Inflammatory macrophage treated with lipopolysaccharide for 4 hours (primary cell): Measurements from ENCODE around the gene LHX1.

Experiments
- DNase-seq: peaks from one replicate; pipeline ENCODE4 v3.0.0-alpha.2; 2020

The LHX1 gene

DNA sequence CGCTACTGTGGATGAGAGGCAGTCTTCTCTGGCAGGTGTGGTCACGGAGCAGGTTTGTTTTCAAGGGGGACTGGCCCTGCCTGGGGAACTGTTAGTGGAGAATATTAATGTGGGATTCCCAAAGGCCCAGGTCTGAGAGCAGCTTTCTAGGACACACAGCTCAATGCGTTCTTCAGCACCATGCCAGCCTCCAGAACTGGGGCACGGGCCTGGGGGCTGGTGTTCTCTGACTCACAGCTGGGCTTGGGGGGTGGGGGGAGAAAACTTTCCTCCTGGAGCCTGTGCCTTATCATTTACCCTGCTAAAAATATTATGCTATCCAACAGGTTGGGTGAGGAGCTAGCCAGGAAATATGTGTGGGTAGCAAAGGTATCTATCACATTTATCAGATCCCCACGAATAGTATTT is 13.5 kb upstream of the LHX1 start:
- DNase-seq = no peak

GRCh38 chr17:36926226-36926625 is 11.0 kb upstream of the LHX1 start:
- DNase-seq = no peak

GRCh38 chr17:36926701-36927100 is 10.6 kb upstream of the LHX1 start:
- no peak for DNase-seq

- no peak for DNase-seq
Measured at GRCh38 chr17:36928471-36929345, 8.6 kb upstream of the LHX1 start.

DNA sequence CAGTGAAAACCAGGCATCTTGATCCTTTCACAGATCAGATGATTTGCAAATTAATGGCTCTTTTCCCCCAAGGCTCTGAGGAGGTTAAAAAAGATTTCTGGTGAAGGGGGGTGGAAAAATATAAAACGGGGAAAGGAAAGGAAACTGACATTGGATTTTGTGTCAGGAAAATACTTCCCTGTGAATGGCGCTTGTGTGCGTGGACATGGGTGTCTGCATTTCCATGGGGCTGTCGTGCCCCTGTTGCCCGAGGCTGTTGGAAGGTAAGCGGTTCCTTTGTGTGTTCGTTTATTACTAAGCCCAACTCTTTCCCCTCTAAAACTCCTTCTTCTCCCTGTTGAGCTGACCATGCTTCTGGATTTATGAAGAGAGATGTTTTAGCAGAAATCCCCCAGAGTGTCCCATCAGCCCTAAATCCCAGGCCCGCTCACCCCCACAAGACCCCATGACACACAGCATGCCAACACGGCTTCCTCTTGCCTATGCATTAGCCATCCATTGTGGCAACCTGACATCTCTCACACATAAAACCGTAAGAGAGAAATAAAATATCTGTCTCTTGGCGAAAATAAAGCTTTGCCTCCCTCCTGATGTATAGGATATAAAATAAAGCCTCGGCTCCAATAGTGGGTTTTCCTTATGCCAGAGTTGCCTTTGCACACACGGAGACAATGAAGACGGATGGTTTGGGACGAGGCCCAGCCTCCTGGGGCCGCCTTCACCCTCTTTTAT is 7.3 kb upstream of the LHX1 start:
- no peak for DNase-seq

GRCh38 chr17:36930583-36930900 is 6.7 kb upstream of the LHX1 start:
- DNase-seq = no peak

DNA sequence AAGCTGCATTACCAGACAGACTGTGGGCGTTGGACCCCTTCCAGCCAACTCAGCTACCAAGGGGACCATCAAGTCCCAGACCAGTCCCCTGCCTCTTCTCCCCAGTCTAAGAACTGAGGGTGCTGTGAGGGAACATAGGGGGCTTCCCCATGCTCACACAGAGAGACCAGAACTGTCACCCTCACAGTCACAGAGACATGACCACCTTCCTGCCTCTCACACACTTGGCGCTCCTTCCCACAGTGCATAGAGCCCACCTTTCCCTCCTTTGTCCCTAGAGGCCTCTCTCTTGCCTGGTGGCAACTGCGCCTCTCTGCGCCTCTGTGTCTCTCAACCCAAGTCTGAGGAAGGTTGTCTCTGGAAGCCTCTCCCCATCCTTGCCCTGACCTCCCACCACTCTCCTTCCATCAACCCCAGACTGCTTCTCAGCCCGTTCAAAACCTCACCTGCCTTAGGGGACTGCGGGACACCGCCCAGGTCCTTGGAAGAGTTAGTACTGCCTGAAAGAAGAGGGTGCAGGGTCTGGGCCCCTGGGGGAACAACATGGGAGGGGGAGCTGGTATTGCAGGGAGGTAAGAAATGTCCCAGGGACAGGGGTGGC is 6.1 kb upstream of the LHX1 start:
- no peak for DNase-seq

DNA sequence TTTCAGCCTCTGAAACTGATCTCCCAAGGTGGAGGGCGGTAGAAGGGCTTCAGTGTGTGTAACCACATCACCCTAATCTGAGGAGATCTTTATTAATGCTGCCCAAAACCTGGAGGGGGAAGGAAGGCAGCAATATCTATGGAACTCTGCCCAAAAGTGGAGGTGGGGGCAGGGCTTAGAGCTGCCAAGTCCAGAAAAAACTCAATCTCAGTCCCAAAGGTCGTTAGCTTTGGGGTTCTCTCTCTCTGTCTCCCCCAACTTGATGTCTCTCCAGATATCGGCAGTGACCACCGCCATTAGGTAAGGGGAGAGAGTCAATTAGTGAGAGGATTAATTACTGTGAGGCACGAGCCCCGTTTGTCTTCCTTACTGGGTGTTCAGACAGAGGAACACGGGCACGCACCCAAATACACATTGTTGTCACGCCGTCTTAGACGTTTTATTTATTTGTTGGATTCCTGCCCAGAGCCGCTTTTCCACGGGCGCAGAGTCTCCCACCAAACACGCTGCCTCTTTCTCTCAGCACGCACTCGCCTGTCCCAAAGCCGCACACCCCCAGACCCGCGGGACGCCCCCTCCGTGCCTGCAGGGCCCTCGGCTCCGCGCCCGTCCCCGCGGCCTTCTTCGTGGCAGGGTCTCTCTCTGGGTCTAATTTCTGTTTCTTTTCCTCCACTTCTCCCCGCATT is 5.4 kb upstream of the LHX1 start:
- DNase-seq = no peak

DNA sequence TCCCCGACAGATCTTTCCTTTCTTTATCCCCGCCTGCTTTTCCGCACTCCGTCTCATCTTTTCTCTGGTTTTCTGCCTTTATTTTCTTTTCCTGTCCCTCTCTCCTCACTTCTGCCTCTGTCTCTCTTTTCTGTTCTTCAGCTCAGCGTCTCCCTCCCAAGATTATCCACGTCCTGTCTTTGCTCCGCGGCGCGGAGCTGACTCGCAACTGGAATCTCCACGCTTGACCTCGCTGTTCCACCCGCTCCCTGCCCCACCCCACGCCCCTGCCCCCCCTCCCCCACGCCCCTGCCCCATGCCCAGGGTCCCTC is 4.9 kb upstream of the LHX1 start:
- DNase-seq = no peak

GRCh38 chr17:36932694-36933511 is 4.4 kb upstream of the LHX1 start:
- DNase-seq = no peak

- DNase-seq = no peak
Measured at GRCh38 chr17:36933512-36934143, 3.6 kb upstream of the LHX1 start.

- DNase-seq = no peak
Measured at GRCh38 chr17:36934144-36934691, 3.1 kb upstream of the LHX1 start.

GRCh38 chr17:36934692-36935630 is 2.3 kb upstream of the LHX1 start:
- DNase-seq = no peak

DNA sequence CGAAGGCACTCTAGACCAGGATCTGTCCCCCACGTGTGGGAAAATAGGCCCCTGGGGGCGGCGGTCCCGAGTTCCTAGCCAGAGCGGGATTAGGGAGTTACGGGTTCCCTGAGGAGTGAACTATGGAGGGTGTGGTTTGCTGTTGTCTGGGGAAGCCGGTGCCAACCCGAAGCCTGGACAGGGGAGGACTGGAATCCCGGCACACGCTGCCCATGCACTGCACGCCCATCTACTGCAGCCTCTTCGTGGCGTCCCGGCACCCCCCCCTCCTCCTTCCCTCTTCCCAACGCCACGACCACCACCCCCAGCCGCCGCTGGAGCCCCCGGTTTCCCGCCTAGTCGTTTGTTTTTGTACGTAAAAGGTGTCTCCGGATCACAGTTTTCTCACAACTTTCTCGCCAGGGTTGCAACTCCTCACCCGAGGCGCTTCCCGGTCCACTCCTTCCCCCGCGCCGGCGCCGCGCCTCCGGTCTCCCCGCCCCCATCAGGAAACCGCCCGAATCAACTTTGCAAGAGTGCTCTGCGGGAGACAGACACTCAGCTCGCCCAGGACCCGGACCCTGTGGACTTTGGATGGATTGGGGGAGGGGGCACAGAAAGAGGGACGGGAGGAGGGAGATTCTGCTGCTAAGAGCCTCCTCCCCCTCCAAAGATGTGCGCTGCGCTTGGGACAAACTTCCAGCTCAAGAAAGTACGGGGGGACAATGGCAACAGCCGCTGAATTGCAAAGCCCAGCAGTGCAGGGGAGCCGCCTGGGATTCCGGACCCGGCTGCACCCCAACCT is 1.4 kb upstream of the LHX1 start:
- no peak for DNase-seq

DNA sequence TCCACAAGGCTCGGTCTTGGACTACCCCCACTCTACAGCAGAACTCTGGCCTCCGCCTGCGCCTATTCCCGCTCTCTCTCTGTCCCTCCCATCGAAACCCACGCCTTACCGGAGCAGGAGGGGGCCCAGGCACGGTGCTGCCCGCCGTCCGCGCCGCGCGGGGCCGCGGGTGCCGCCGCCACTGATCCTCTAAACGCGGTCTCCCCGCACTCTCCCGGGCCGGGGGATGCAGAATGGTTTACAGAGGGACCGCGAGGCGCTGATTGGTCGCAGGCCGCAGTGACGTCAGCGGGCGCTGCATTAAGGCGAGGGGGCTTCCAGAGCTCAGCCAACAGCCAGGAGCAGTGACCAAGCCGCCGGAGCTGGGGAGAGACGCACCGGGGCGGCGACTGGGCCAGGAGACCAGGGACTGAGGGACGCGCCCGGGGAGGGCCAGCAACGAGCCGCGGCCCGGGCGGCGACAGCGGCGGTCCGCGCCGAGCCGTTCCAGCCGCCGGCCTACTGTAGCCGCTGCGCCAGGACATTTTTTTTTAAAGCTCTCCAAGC is 747 bp upstream of the LHX1 start:
- no peak for DNase-seq

DNA sequence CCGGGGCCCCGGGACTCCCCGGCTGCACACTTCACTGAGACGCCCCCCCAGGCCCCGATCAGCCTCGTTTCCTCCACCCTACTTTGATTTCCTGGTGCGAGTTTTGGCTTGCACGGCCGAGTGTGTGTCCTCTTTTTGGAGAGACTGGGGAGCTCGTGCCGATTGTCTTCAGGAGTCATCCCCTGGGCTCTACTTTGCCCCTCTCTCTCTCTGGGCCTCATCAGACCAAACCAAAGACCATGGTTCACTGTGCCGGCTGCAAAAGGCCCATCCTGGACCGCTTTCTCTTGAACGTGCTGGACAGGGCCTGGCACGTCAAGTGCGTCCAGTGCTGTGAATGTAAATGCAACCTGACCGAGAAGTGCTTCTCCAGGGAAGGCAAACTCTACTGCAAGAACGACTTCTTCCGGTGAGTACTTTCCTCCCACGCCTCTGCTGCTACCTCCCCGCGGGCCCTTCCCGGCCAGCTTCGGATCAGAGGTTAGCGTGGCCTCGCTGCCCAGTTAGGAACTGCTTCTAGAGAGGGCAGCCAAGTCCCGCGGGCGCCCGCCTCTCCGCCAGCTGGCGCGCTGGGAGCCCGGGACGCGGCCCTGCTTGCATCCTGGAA is 787 bp downstream of the LHX1 start:
- DNase-seq = no peak

- DNase-seq = no peak
Measured at GRCh38 chr17:36938566-36939051, 1.3 kb downstream of the LHX1 start.

GRCh38 chr17:36939052-36939801 is 2.0 kb downstream of the LHX1 start:
- DNase-seq = no peak
